UCSD-AML1 (cell line): Measurements from ENCODE around the gene C15orf40.
"Not testable (repeated sequence)": the region's sequence is repeated elsewhere in the genome, so short reads cannot be mapped to it uniquely, and the experiment has no call there.

Source experiments
- DNase-seq: peaks from one replicate; lab custom pipeline; 2025; ENCODE audit not compliant: unreplicated experiment; lab: John Stamatoyannopoulos, UW

C15orf40 gene

DNA sequence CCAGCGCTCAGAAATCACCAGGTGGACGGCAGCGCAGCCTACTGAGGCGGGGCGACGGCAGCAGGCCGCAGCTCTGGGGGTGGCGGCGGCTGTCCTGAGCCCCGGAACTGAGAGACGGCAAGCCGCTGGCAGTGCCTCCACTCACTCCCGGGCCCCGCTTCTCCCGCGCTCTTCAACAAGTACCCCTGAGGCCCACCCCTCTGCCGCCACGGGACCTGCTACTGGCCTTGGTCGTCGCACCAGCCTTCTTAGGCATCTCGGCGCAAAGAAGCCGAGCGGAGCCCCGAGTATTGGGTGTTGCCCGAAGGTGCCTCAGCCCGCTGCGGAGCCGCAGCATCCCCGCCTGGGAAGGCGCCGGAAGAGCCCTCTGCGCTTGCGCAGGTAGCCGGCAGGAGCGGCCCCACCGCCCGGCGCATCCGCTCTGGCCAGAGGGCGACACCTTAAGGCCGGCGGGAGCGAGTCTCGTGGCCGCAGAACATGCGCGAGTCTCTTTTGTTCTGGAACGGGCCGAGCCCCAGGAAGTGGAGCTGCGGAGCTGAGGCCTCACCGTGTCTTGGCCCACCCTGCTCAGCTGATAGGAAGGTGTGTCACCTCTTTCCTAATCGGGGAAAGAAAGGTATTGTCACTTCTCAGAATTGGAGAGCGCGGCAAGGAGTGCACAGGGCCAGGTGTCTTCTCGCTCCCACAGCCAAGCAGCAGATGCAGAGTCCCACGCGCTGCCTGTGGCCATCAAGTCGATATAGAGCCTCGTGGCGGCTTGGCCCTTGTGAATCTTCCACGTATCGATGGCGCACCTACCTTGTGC, at the start of gene C15orf40:
Gene C15orf40, minus strand, starts transcription at position 369 of the 805 bp plus-strand sequence. Its CDS starts 32 bp downstream, at position 337.
- peak; percentile 93 for DNase-seq

GRCh38 chr15:83057696-83058376, 46.4 kb upstream of the C15orf40 start:
- DNase-seq = no peak

- no peak for DNase-seq
Observed at GRCh38 chr15:83057002-83057401, 45.6 kb upstream of the C15orf40 start.

DNA sequence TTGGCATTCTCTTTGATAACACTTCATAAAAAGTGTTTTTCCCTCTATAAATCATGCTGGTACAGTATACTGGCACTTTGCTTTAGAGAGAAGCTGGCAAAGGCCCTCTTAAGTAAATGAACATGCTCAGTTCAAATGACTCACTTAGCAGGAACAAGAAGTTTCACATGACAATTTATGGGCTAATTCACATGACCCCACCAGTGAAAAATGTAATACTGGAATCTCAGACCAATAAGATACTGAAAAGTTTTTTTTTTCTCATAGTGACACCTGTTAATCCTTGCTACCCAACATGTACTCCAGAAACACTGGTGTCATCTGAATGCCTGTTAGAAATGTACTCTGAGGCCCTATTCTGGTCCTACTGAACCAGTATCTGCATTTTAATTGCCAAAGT, 41.7 kb upstream of the C15orf40 start:
- DNase-seq = no peak

DNA sequence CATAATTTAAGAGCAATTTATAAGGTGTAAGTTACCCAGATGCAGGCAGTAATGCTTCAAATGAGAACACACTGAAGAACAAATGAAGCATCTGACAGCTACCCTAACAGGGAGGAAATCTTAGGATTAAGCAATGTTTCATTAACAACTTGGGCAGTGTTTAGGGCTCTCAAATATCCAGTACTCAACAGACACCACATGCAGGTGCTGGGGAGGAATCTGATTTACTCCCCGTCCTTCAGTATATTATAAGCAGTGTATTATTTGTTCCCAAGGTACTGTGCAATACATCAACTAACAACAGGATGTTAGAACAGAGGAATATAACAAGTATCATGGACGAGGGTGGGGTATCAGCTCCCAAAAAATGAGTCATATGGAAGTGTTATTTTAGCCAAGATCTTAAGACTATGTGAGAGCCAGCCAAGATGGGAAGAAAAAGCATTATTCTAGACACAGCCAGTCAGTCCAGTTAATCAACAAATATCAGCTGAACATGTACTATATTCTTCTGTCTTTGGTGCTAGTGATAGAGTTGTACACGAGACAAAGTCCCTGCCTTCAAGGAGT, 35.2 kb upstream of the C15orf40 start:
- DNase-seq = no peak

DNA sequence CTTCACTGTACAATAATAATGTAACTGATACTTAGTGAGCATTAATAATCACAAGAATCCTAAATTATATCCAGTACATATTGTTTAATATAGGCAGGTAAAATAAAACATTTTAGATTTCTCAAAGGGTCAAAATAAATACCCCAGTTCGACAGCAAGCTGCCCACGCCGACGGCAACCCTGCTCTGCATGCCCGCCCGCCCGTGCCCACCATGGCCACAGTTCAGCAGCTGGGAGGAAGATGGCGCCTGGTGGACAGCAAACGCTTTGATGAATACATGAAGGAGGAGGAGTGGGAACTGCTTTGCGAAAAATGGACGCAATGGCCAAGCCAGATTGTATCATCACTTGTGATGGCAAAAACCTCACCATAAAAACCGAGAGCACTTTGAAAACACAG, 32.7 kb upstream of the C15orf40 start:
- DNase-seq = no peak

GRCh38 chr15:83039206-83039605, 27.8 kb upstream of the C15orf40 start:
- DNase-seq = no peak

- no peak for DNase-seq
Observed at GRCh38 chr15:83036253-83036652, 24.8 kb upstream of the C15orf40 start.

GRCh38 chr15:83031234-83031633, 19.8 kb upstream of the C15orf40 start:
- not testable (repeated sequence) for DNase-seq

GRCh38 chr15:83030021-83030420, 18.6 kb upstream of the C15orf40 start:
- no peak for DNase-seq

GRCh38 chr15:83018436-83018835, 7.0 kb upstream of the C15orf40 start:
- DNase-seq = no peak

DNA sequence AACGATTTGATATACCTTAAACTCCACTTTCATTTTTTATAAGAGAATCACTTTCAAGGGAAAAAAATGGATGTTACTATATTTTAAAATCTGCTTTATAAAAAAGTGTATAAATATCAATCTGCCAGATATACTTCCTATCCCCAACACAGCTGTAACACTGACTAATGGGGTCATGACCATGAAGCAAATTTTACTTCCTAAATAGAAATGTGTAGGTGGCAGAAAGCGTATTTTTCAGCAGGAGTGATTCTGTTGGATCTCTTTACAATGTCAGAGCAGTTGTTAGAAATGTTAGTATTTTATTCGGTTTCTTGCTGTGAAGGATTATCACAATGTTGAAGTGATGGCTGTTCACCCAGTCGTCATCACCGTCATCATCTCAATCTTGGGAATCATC, 5.5 kb upstream of the C15orf40 start:
- DNase-seq = no peak

- no peak for DNase-seq
Observed at GRCh38 chr15:83015361-83015760, 3.9 kb upstream of the C15orf40 start.

DNA sequence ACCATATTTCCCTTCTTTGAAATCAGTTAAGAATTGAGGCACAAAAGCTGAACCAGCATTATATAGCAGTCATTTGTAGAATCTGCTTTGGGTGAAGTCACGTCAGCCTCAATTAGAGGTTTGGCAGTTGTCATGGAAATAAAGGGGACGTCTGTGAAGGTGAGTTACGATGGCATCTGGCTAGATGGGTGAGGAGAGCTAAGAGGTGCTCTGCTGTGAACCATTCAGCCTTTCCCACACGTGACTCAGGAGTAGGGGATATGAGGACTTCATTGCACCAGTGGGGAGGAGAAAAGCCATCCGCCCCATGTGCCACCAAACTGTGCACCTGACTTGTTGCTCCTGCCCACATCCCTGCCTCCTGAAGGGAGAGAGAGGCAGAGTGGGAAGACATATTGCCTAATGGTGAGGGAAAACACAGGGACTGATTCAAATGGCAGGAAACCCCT, 2.8 kb upstream of the C15orf40 start:
- peak; percentile 14 for DNase-seq

GRCh38 chr15:83012636-83013035, 1.2 kb upstream of the C15orf40 start:
- no peak for DNase-seq

- no peak for DNase-seq
Observed at GRCh38 chr15:83012076-83012426, 612 bp upstream of the C15orf40 start.

DNA sequence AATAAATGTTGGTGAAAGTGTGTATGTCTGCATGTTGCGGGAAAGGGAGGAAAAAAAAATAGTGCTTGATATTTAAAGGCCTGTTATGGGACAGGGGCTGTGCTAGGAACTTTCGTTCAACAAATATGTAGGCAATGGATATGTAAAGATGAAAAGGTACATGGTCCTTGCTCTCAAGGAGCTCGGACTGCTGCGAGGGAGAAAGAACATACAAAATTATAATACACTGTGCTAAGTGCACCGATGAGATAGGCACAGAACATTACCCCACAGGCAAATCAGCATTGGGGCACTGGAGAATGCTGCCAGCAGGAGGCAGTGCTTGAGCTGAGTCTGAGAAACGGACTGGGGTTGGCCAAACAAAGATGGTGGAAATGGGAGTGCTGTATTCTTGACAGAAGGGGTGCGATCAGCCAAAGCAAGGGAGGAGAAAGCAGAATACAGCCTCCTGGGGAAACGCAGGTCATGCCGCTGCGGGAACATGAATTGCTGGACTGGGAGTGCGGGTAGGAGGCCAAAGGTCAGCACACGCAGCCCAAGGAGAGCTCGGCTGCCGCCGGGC, 649 bp downstream of the C15orf40 start:
- peak; percentile 80 for DNase-seq

GRCh38 chr15:83000672-83001031, 10.8 kb downstream of the C15orf40 start:
- DNase-seq = not testable (repeated sequence)

GRCh38 chr15:82999905-83000671, 11.4 kb downstream of the C15orf40 start:
- peak; percentile 34 for DNase-seq

DNA sequence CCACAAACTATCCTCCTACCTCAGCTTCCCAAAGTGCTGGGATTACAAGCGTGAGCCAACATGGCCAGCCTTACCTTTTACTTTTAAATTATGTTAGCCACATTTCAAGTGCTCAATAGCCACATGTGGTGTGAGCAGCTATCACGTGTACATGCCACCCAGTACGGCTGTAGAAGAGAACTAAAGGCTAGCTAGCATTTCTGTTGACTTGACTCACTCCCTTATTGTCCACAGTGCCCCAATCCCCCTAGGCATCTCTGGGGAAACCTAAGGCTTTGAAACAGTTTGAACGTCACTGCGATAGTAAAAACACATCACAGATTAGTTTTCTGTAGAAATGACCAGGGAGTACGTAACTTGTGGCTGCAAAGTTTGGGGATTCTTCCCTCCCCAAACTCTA, 12.0 kb downstream of the C15orf40 start:
- no peak for DNase-seq

DNA sequence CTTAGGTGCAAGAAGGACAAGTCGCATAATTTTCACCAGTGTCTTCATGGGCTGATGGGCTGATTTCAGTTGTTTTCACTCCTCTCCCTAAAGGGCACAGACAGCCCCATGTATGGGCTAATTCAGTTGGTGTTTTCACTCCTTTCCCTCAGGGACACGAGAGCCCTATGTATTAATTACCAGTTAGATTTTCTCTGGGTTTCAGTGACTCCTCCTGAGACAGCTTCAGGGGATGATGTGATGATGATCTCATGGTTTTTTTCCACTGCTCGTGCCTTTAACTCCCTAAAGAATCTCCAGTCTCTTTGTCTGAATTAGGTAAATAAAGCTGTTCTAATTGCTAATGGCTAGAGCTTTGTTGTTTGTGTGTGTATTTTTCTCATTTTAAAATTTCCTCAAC, 15.5 kb downstream of the C15orf40 start:
- DNase-seq = no peak
